Stomach (tissue), 9 donors: ENCODE measurements around the gene ATP13A3. TPM values are rescaled to one million over a fixed set of nuclear protein-coding genes. Genes with fewer than 3 reads are reported as not detected.

Source experiments
- DNase-seq, 2 donors: peaks; one replicate each; pipeline versions ENCODE4 v3.0.0 to v3.0.0-alpha.2; 2013 to 2019
- H3K27ac ChIP-seq, 5 donors: fragments of 200-600 bp in 4 of 5; sonication (generic) in 4 of 5; one replicate each; pipeline ENCODE4 v1.5.1; 2013 to 2019; ENCODE audit warnings: mild to moderate bottlenecking in 1 of 5, moderate library complexity in 1 of 5
- H3K27me3 ChIP-seq, 3 donors: fragments of 200-600 bp; sonication (generic); one replicate each; pipeline ENCODE4 v1.5.1; 2017 to 2019; ENCODE audit warnings: mixed run types in 1 of 3
- H3K36me3 ChIP-seq, 4 donors: fragments of 200-600 bp; sonication (generic); 1 replicate in 3 of 4; 2 replicates in 1 of 4; pipeline ENCODE4 v1.5.1; 2016 to 2019
- H3K4me1 ChIP-seq, 4 donors: fragments of 200-600 bp; sonication (generic); one replicate each; pipeline ENCODE4 v1.5.1; 2016 to 2019
- H3K4me3 ChIP-seq, 4 donors: fragments of 200-600 bp; sonication (generic) in 3 of 4; one replicate each; pipeline ENCODE4 v1.5.1; 2016 to 2019; ENCODE audit warnings: mild to moderate bottlenecking in 1 of 4
- H3K9me3 ChIP-seq, 4 donors: fragments of 200-600 bp; sonication (generic); one replicate each; pipeline ENCODE4 v1.5.1; 2016 to 2019
- CTCF ChIP-seq, 7 experiments: fragments of 450-650 bp in 4 of 7; fragments of 200-600 bp in 3 of 7; sonication (generic) in 3 of 7; IDR thresholded peaks; one replicate each; pipeline ENCODE4 v1.5.1; 2016 to 2019; ENCODE audit warnings: antibody characterized with exemption in 7 of 7, control low read depth in 2 of 7, mild to moderate bottlenecking in 1 of 7
- EP300 ChIP-seq: sonication (generic); formaldehyde crosslinking; IDR thresholded peaks from one replicate; pipeline ENCODE4 v1.6.1; 2017; ENCODE audit warnings: antibody characterized with exemption
- POLR2A ChIP-seq, 4 donors: fragments of 450-650 bp; IDR thresholded peaks; one replicate each; pipeline ENCODE4 v1.6.1; 2016; ENCODE audit warnings: antibody characterized with exemption in 4 of 4, control low read depth in 2 of 4, mild to moderate bottlenecking in 1 of 4, moderate library complexity in 1 of 4
- POLR2AphosphoS5 ChIP-seq, 3 donors: sonication (generic); formaldehyde crosslinking; IDR thresholded peaks; one replicate each; pipeline ENCODE4 v1.6.1; 2016; ENCODE audit warnings: antibody characterized with exemption in 3 of 3
- WGBS, 5 donors: extraction: QIAGEN DNeasy Blood & Tissue Kit in 3 of 5; methylation state at CpG; one replicate each; pipeline versions ENCODE4 v1.1.5 to v1.1.7; 2013 to 2018; 5-methylcytosine and 5-hydroxymethylcytosine counted together
- intact Hi-C: fragments of 100-400 bp; cut with DNase I; formaldehyde crosslinking; loops from one replicate; pipeline ENCODE4 v1.15.1; 2023; ENCODE audit warnings: low total_unique reads
- polyA plus RNA-seq, 3 donors: library from polyadenylated mRNA; stranded (reverse); fragments of 200-250 nt; gene quantifications; one replicate each; pipeline ENCODE4 v1.2.3, GENCODE V29; 2013
- total RNA-seq, 5 donors: library from RNA; depleted of rRNA; stranded (reverse); fragments of >200 nt; gene quantifications; one replicate each; pipeline versions ENCODE4 v1.1.0 to v1.2.3, GENCODE V29; 2014 to 2016
- donor health status: healthy with polysubstance abuse.
- donor health status: Bipolar disorder and iron deficiency.
- donor health status: healthy.

Gene ATP13A3
- total and polyA plus RNA-seq, 8 donors, result 11.2 to 332 (median 21.4) TPM

GRCh38 chr3:194489736-194490612 lies 3.2 kb upstream of the ATP13A3 start:
- H3K4me3 ChIP-seq, result no peak overlapping the region
- H3K9me3 ChIP-seq, result no peaks in the 10 kb centered on the region
- peaks cover 17 to 52% (median 36%) of the 10 kb centered on the region in 4 donors for H3K4me1 ChIP-seq
- no peak for DNase-seq
- H3K27ac ChIP-seq, result peak overlapping the region in 2 of 5 donors; percentile 93 to 97
- H3K36me3 ChIP-seq, result no peaks in the 10 kb centered on the region
- WGBS, 5 donors, result 85 to 93% (median 89%) methylated on average over 7 of the region's 7 CpGs
- no peaks in the 10 kb centered on the region for H3K27me3 ChIP-seq
- intact Hi-C loops, result no loop called here
- TF ChIP-seq EP300 (no peak), POLR2AphosphoS5 (IDR thresholded peaks at IDR 0.05) (no peak), POLR2A (IDR thresholded peaks at IDR 0.05) (no peak), CTCF (IDR thresholded peaks at IDR 0.05) (no peak)

- H3K4me3 ChIP-seq, result peak overlapping the region; percentile 64 to 74 (median 70)
- intact Hi-C loops, result no loop called here
- peaks cover 15 to 57% (median 37%) of the 10 kb centered on the region in 4 donors for H3K4me1 ChIP-seq
- 50 to 62% (median 61%) methylated on average over 10 of the region's 10 CpGs for WGBS, 5 donors
- TF ChIP-seq POLR2AphosphoS5 (IDR thresholded peaks at IDR 0.05) (peak in 1 of 3 donors; percentile 9), CTCF (IDR thresholded peaks at IDR 0.05) (no peak)
- H3K36me3 ChIP-seq, result no peaks in the 10 kb centered on the region
- no peaks in the 10 kb centered on the region for H3K9me3 ChIP-seq
- DNase-seq, result peak in 1 of 2 donors; percentile 28
- H3K27me3 ChIP-seq, result no peaks in the 10 kb centered on the region
- H3K27ac ChIP-seq, result peak overlapping the region; percentile 85 to 97 (median 93)
Observed at GRCh38 chr3:194488055-194488742, 1.4 kb upstream of the ATP13A3 start.

GRCh38 chr3:194487289-194488054 lies 670 bp upstream of the ATP13A3 start:
- no peaks in the 10 kb centered on the region for H3K27me3 ChIP-seq
- peak; percentile 48 to 77 for DNase-seq
- H3K4me3 ChIP-seq, result peak overlapping the region; percentile 64 to 74 (median 70)
- H3K4me1 ChIP-seq, result peaks cover 18 to 63% (median 38%) of the 10 kb centered on the region in 4 donors
- TF ChIP-seq EP300 (no peak), POLR2AphosphoS5 (IDR thresholded peaks at IDR 0.05) (peak in 1 of 3 donors; percentile 9), CTCF (IDR thresholded peaks at IDR 0.05) (no peak), POLR2A (IDR thresholded peaks at IDR 0.05) (no peak)
- WGBS, 5 donors, result 5 to 10% (median 6%) methylated on average over 22 to 56 of the region's 56 CpGs
- H3K9me3 ChIP-seq, result no peaks in the 10 kb centered on the region
- intact Hi-C loops, result no loop called here
- peaks cover 0 to 3% (median 0%) of the 10 kb centered on the region in 4 donors for H3K36me3 ChIP-seq
- H3K27ac ChIP-seq, result peak overlapping the region; percentile 85 to 97 (median 93)
